NCI-H146 treated with DMSO at 0.1 percent for 48 hours (cell line): ENCODE results near the gene GAP43.
A peak's percentile ranks its signal among the peaks of the same experiment; 100 is the strongest.
"Not testable (repeated sequence)": the region's sequence is repeated elsewhere in the genome, so short reads cannot be mapped to it uniquely, and the experiment has no call there.

Experiments
- DNase-seq: peaks from one replicate; lab custom pipeline; 2025; ENCODE audit not compliant: unreplicated experiment; lab: John Stamatoyannopoulos, UW

GAP43 gene

GRCh38 chr3:115695090-115695489 lies 71.8 kb downstream of the GAP43 start:
- DNase-seq = no peak

GRCh38 chr3:115697263-115698053 lies 74.1 kb downstream of the GAP43 start:
- no peak for DNase-seq

- DNase-seq = peak; percentile 60
Observed at GRCh38 chr3:115698851-115699591, 75.7 kb downstream of the GAP43 start.

GRCh38 chr3:115699706-115700105 lies 76.4 kb downstream of the GAP43 start:
- no peak for DNase-seq

GRCh38 chr3:115702598-115702997 lies 79.3 kb downstream of the GAP43 start:
- no peak for DNase-seq

GRCh38 chr3:115704661-115705338 lies 81.5 kb downstream of the GAP43 start:
- no peak for DNase-seq

GRCh38 chr3:115706311-115706829 lies 83.1 kb downstream of the GAP43 start:
- peak; percentile 13 for DNase-seq

GRCh38 chr3:115708540-115708939 lies 85.2 kb downstream of the GAP43 start:
- no peak for DNase-seq

- DNase-seq = no peak
Observed at GRCh38 chr3:115709093-115709492, 85.8 kb downstream of the GAP43 start.

- DNase-seq = no peak
Observed at GRCh38 chr3:115709931-115710330, 86.6 kb downstream of the GAP43 start.

GRCh38 chr3:115710799-115711198 lies 87.5 kb downstream of the GAP43 start:
- no peak for DNase-seq

- DNase-seq = no peak
Observed at GRCh38 chr3:115712871-115713270, 89.6 kb downstream of the GAP43 start.

GRCh38 chr3:115713284-115713683 lies 90.0 kb downstream of the GAP43 start:
- no peak for DNase-seq

- DNase-seq = no peak
Observed at GRCh38 chr3:115715241-115715745, 92.0 kb downstream of the GAP43 start.

- no peak for DNase-seq
Observed at GRCh38 chr3:115720983-115721382, 97.7 kb downstream of the GAP43 start.

- no peak for DNase-seq
Observed at GRCh38 chr3:115725800-115726199, 102.5 kb downstream of the GAP43 start.

- no peak for DNase-seq
Observed at GRCh38 chr3:115727135-115727534, 103.8 kb downstream of the GAP43 start.

- DNase-seq = no peak
Observed at GRCh38 chr3:115728013-115728412, 104.7 kb downstream of the GAP43 start.

- not testable (repeated sequence) for DNase-seq
Observed at GRCh38 chr3:115736341-115736740, 113.0 kb downstream of the GAP43 start.

GRCh38 chr3:115741650-115742049 lies 118.3 kb downstream of the GAP43 start:
- DNase-seq = no peak

- not testable (repeated sequence) for DNase-seq
Observed at GRCh38 chr3:115744516-115744915, 121.2 kb downstream of the GAP43 start.
